ENCODE data around the gene PGA3.
"Not testable (repeated sequence)": the region's sequence is repeated elsewhere in the genome, so short reads cannot be mapped to it uniquely, and the experiment has no call there.

PGA3 gene

DNA sequence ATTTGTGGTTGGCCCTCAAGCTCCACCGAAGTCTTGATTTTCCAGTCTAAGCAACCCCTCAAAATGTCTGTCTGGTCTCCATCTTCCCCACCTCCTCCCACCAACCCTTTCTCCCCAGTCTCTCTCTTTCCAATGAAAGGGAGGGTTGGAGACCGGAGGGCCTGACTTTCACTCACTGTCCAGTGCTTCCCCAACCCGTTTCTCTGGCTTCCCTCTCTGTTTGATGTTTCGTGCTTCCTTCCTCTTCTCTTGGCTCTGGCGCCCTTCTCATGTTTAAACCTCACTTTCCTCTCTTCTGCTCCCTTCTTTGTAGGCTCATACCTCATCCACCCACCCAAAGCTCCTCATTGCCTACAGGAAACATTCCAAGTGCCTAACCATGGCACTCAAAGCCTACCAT is 31.0 kb upstream of the PGA3 start:
- DNase-seq, result no peak

GRCh38 chr11:61172888-61173287 is 30.4 kb upstream of the PGA3 start:
- DNase-seq, result no peak

DNA sequence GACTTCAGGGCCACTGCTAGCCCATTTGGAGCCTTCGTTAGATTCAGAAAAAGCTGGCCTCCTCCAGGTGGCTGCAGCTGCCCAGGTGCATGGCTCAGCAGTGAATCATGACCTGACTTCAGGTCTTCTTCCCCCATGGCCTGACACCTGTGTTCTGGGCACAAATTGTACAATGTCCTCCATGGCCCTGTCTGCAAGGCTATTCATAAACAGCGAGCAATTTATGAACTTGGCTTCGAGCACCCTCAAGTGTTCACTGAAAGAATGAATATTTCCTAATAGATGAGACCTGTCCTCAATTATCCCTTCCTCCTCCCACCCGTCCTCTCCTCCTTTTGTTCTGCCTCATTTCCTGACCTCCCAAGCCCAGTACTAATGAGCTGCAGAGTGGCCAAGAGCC is 29.9 kb upstream of the PGA3 start:
- peak; percentile 41 for DNase-seq

- DNase-seq, result no peak
Observed at GRCh38 chr11:61174273-61174672, 29.0 kb upstream of the PGA3 start.

GRCh38 chr11:61174949-61175348 is 28.4 kb upstream of the PGA3 start:
- no peak for DNase-seq

DNA sequence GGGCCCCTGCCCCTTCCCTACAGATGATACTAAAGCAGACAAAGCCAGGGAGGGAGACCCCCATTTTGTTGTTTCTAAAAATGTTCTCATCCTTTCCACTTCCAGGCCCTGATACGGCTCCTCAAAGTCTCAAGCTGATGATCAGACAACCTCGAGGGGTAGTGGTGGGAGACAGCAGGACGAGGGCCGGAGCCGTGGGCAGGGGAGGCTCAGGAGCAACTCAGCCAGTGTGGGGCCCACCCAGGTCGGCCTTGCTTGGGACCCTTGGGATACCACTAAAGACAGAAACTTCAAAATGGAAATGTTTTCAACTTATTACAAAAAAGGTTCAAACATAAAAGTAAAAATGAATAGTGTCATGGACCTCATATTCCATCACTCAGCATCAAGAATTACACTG is 26.9 kb upstream of the PGA3 start:
- no peak for DNase-seq

- not testable (repeated sequence) for DNase-seq
Observed at GRCh38 chr11:61180205-61180604, 23.1 kb upstream of the PGA3 start.

DNA sequence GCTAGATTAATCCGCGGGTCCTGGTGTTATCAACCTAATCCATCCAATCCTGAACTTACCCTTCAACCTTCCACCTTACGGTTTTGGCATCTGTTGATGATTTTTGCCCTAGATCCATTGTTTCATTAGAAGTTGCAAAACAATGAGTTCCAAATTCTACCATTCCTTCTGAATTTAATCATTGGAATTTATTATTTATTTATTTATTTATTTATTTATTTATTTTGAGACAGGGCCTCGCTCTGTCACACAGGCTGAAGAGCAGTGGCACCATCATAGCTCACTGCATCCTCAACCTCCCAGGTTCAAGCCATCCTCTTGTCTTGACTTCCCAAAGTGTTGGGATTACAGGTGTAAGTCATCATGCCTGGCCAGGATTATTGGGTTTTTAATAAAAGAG is 21.8 kb upstream of the PGA3 start:
- DNase-seq, result no peak

DNA sequence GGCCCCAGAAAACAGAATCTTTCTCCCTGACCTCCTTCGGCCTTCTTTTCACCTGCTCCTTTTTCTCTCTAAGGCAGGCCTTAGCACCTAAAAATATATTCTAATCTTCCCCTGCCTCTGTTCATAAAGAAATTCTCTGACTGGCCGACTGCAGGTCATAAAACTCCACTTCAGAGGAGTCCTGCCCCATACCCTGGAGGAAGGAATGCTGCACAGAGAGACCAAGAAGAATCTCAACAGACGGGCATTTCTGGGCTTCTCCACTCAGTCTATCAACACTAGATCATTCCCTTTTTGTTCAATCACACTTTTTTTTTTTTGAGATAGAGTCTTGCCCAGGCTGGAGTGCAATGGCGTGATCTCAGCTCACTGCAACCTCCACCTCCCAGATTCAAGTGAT is 19.7 kb upstream of the PGA3 start:
- DNase-seq, result no peak

DNA sequence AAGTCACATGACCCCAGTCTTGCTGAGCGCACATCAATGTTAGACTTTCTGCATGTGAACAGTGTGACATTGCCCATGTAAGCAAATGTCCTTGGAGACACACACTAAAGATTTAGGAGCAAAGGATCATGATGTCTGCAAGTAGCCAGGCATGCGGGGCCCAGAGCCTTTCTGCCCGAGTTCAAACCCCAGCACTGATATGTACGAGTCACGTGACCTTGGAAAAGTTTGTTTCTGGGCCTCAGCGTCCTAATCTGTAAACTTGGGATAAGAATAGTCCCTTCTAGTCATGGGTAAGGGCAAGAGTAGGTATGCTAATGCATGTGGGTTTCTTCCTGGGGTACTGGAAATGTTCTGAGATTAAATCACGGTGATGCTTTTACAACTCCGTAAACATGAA is 16.8 kb upstream of the PGA3 start:
- no peak for DNase-seq

GRCh38 chr11:61187505-61188130 is 15.7 kb upstream of the PGA3 start:
- peak; percentile 74 for DNase-seq

- DNase-seq, result no peak
Observed at GRCh38 chr11:61189933-61190332, 13.4 kb upstream of the PGA3 start.

DNA sequence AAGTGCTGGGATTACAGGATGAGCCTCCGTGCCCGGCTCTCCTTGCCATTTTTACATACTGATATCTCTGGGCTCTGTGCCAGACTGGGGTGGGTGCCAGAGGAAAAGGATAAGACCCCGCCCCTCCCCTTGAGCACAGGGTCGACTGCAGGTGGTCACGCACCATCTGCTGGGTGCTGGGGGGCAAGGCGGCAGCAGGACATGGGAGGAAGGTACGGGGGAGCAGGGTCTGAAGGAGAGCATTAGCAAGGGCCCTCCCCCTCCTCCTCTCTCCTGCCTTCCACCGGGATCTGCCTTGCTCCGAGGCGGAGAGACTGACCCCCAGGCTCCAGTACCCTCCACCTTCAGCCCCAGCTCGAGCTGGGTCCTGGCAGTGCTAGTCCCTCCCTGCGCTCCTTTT is 9.7 kb upstream of the PGA3 start:
- no peak for DNase-seq

DNA sequence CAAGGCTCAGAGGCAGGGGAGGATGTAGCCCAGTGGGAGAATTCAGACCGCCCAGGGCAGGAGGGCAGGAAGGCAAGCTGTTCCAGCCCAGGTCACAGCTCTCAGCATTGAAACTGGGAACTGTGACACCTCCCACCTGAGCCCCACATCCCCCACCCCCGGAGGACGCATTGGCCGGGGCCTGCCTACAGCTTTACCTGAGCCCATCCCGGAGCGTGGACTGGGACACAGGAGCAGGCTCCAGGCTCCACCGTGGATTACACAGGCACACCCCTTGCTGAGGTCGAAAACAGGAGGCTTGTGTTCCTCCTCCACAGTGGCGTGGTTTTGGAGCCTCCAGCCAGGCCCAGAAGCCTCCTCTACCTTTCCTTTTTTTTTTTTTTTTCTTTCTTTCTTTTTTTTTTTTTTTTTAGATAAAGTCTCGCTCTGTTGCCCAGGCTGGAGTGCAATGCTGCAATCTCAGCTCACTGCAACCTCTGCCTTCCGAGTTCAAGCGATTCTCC is 9.1 kb upstream of the PGA3 start:
- DNase-seq, result no peak

GRCh38 chr11:61194981-61195695 is 8.2 kb upstream of the PGA3 start:
- DNase-seq, result no peak

DNA sequence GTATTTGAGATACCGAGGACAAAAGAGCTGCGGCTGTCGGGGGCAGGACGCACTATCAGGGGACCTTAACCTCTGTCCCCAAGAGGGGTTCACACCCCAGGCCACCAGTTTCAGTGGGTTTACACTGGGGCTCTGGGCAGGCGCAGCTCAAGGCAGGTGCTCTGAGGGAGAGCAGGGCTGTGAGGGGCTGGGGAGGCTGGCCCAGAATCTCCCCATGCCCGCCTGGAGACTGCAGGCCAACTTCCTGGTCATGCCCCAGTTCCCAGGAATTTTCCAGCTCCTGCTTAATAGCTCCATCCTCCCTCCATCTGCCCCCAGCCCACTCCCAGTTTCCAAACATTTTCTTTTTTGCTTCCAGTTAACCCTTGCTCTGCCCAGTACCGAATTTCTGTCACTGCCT is 7.6 kb upstream of the PGA3 start:
- no peak for DNase-seq

DNA sequence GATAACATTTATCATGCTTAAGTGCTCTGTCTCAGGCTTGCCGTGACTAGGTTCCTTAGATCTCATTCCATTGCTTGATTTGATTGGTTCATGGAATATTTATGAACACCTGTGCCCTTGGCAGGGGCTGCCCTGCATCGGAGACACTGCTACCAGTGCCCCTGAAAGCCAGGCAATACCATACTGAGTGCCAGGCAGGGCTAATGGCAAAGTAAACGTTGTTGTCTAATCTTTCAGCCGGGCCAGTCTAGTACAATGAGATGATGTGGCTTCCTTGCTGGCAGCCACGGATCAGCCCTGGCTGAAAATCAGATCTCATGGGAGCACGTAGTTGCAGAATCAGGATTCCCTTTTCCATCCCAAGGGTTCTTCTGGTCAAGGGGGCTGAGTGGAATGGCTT is 5.0 kb upstream of the PGA3 start:
- DNase-seq, result no peak

DNA sequence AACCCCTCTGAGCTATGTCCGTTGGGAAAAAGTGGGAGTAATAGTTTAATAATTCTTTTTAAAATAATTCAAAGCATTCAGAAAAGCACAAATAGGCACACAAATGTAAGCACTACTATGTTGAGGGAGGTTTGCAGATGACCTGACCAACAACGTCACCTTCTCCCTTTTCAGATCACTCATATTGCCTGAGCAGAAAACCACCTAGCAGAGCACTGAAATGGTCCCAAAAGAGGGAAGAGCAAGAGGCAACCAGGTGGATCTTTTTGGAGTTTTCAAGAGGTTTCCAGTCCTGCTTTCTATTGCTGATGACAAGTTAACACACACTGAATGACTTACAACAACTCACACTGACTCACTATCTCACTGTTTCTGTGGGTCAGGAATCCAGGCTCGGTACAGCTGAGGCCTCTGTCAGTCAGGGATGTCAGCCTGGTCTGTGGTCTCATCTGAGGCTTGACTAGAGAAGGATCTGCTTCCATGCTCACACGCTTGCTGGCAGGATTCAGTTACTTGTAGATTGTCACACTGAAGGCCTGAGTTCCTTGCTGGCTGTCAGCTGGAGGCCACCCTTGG is 4.3 kb upstream of the PGA3 start:
- no peak for DNase-seq

GRCh38 chr11:61201476-61201875 is 1.8 kb upstream of the PGA3 start:
- no peak for DNase-seq

DNA sequence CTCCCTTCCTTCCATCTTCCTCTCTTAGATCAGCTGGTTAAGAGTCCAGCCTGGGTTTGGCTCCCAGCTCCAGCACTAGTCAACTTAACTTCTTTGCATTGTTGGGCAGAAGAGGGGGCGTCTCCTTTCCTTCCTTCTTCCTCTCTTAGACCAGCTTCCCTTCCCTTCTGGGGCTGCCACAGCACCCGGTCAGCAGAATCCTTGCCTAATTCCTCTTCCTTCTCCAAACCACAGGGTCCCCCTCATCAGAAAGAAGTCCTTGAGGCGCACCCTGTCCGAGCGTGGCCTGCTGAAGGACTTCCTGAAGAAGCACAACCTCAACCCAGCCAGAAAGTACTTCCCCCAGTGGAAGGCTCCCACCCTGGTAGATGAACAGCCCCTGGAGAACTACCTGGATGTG is 558 bp downstream of the PGA3 start:
- DNase-seq, result not testable (repeated sequence)

DNA sequence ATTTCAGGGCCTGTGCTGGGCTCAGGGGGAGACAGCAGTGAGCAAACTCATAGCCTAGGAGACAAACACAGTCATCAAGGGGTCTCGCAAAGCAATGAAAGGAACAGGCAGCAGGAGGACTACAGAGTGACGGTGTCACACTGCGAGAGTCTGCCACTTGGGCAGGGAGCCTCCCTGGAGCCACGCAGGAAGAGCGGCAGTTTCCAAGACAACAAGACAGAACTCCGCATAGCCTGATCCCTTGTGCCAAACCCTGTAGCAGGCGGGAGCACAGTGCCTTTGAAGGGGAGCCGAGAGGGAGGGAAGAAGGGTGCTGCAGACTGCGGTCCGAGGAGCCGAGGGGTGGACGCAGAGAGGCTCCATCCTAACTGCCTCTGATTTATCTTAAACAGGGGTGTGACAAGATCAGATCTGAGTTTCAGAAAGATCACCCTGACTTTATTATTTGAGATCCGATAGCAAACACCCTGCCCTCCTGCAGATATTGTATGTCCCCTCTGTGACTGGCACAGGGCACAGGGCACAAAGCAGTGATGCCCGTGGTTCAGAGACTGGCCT is 1.3 kb downstream of the PGA3 start:
- not testable (repeated sequence) for DNase-seq

DNA sequence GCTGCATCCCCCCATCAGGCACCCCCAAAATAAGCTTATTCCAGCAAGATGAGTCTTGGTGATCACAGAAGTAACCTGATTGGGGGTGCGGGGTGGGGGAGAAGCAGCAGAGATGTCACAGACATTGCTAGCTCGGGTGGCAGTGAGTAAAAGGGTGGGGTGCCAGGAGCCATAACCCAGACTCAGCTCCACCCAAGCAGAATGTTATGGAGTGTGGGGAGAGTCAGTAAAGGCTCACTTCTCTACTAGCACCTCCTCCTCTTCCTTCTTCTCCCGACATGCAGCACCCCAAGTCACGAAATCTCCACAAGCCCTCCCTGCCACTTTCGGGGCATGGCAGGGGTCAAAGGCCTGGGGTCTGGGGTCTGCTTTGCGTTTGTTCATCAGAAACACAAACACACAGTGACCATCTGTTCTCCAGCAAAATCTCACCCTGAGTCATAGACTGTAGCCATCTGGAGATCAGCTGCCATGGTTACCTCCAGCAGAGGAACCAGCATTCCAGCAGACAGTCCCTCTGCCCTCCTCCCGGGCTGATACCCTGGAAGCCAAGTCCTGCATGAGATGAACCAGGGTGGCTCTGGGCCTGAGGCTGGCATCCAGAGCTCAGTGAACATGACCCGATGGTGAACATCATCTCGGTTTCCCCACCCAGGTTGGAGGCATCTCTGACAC is 4.5 kb downstream of the PGA3 start:
- DNase-seq, result not testable (repeated sequence)

DNA sequence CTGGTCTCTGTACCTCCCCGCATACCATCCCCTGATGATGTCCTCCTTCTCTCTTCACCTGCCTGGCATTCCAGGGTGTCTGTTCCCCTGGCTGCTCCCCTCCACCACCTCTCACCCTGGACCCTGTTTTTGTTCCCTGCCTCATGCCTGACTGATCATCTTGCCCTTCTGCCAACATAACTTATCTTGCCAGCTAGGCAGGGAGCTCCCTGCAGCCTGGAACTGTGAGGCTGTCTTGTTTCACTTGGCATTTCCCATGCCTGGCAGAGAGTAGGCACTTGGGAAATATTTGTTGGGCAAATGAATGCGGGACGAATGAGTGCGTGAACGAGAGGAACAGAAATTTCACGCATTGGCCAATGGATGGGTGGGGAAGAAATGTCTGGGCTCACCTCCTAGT is 7.3 kb downstream of the PGA3 start:
- DNase-seq, result not testable (repeated sequence)
